Small intestine (tissue), 7 donors: ENCODE data around the gene SPATA13. TPM values are rescaled to one million over a fixed set of nuclear protein-coding genes. Genes with fewer than 3 reads are reported as not detected.
"Not testable (repeated sequence)": the region's sequence is repeated elsewhere in the genome, so short reads cannot be mapped to it uniquely, and the experiment has no call there.

Experiments used
- DNase-seq, 2 donors: peaks; one replicate each; pipeline versions ENCODE4 v3.0.0 to v3.0.0-alpha.2; 2013
- FAIRE-seq: peaks from 2 replicates; lab custom pipeline; 2012; peaks lifted over from hg19 to GRCh38; lab: Jason Lieb, UNC
- H3K27ac ChIP-seq, 3 donors: one replicate each; pipeline ENCODE4 v1.5.1; 2013; ENCODE audit warnings: low read length in 2 of 3, mild to moderate bottlenecking in 2 of 3, control low read depth in 1 of 3, inconsistent platforms in 1 of 3, low read depth in 1 of 3, moderate library complexity in 1 of 3
- H3K27me3 ChIP-seq, 3 donors: one replicate each; pipeline ENCODE4 v1.6.1; 2013; ENCODE audit warnings: low read length in 3 of 3, inconsistent platforms in 1 of 3; ENCODE audit not compliant: control insufficient read depth in 3 of 3, insufficient read depth in 3 of 3
- H3K36me3 ChIP-seq, 3 donors: one replicate each; pipeline ENCODE4 v1.6.1; 2013; ENCODE audit warnings: low read length in 3 of 3, inconsistent platforms in 1 of 3, low read depth in 1 of 3, mild to moderate bottlenecking in 1 of 3, moderate library complexity in 1 of 3; ENCODE audit not compliant: control insufficient read depth in 3 of 3, insufficient read depth in 2 of 3
- H3K4me1 ChIP-seq, 3 donors: one replicate each; pipeline ENCODE4 v1.6.1; 2013; ENCODE audit warnings: low read length in 2 of 3, inconsistent platforms in 1 of 3, low read depth in 1 of 3, mild to moderate bottlenecking in 1 of 3, moderate library complexity in 1 of 3; ENCODE audit not compliant: control insufficient read depth in 3 of 3, insufficient read depth in 2 of 3
- H3K4me3 ChIP-seq, 3 donors: one replicate each; pipeline ENCODE4 v1.5.1; 2013; ENCODE audit warnings: low read length in 3 of 3, control low read depth in 1 of 3, inconsistent platforms in 1 of 3, low read depth in 1 of 3, mild to moderate bottlenecking in 1 of 3, moderate library complexity in 1 of 3
- H3K9me3 ChIP-seq, 2 donors: one replicate each; pipeline ENCODE4 v1.6.1; 2013; ENCODE audit warnings: low read depth in 1 of 2, low read length in 1 of 2; ENCODE audit not compliant: control insufficient read depth in 2 of 2, insufficient read depth in 1 of 2
- WGBS, 3 donors: extraction: QIAGEN DNeasy Blood & Tissue Kit; methylation state at CpG; one replicate each; pipeline ENCODE4 v1.1.7; 2013; 5-methylcytosine and 5-hydroxymethylcytosine counted together
- polyA plus RNA-seq, 4 donors: library from polyadenylated mRNA; stranded (reverse) in 3 of 4; unstranded in 1 of 4; fragments of 200-250 nt in 3 of 4; fragments of 120-200 nt in 1 of 4; gene quantifications; one replicate each; pipeline versions ENCODE4 v1.2.1 to v1.2.3, GENCODE V29; 2013
- donor health status: healthy with polysubstance abuse.
- donor health status: control.
- donor health status: control.
- donor health status: Bipolar disorder and iron deficiency.
- donor health status: healthy.

SPATA13 gene
- polyA plus RNA-seq, 4 donors: 10.0 to 57.0 (median 15.0) TPM

DNA sequence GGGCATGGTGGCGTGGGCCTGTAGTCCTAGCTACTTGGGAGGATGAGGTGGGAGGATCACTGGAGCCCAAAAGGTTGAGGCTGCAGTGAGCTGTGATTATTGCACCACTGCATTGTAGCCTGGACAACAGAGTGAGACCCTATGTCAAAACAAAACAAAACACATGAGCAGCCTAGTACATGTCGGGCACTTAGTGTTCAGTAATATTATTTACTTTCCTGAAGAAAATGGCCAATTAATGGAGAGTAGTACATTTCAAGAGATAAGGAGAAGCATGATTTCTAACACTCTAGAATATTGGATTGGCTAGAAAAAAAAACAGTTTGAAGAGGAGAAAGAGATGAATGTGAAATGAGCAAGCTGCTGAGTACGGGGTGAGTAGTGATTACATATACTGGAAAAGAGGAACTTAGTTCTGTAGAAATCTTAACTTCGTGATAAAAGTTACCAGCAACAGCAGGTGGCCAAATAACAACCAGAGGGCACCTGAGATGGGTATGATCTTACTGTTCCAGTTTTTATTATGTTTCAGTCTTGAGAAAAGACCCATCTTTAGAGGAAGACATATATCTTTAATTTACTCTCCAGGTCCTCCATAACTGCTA is 36.2 kb downstream of the SPATA13 start:
- DNase-seq: no peak
- no peak for FAIRE-seq
- Histone ChIP-seq H3K27ac (no peak overlapping the region), H3K4me1 (peaks cover 0 to 4% (median 0%) of the 10 kb centered on the region in 3 donors), H3K27me3 (no peaks in the 10 kb centered on the region), H3K36me3 (no peaks in the 10 kb centered on the region), H3K9me3 (no peaks in the 10 kb centered on the region), H3K4me3 (no peak overlapping the region)
- WGBS, 3 donors: 41 to 52% (median 45%) methylated on average over 4 of the region's 4 CpGs

DNA sequence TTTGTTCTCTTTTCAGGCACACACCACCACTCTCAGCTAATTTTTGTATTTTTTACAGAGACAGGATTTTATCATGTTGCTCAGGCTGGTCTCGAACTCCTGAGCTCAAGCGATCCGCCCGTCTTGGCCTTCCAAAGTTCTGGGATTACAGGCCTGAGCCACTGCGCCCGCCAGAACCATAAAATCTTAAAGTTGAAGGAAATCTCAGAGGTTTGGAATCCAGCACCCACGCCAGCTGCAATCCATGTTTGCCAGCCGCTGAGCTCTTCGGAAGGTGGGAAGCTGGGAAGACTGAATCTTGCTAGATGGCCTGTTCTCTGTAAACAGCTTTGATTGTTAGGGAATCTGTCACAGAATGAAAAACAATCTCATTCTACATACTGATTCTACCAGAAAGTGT is 38.5 kb downstream of the SPATA13 start:
- WGBS, 3 donors: 68 to 91% (median 85%) methylated on average over 9 of the region's 9 CpGs

DNA sequence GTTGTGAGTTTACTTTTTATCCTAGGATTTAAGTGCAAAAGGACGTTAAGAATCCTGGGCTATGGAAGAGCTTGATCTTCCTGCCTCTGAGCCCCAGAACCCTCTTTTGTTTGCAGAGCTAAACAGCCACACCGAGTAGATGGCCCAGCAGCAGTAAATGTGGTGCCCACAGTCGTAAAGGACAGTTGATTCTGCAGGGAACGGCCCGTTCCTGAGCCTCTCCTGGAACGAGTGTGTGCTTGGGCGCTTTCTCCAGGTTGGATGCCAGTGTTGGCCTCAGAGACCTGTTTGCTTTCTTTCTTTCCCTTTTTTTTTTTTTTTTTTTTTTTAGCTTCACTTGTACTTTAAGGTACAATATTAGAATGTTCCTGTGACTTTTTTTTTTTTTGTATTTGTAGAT is 41.7 kb downstream of the SPATA13 start:
- Histone ChIP-seq H3K9me3 (no peaks in the 10 kb centered on the region), H3K27me3 (no peaks in the 10 kb centered on the region), H3K27ac (no peak overlapping the region), H3K4me1 (peaks cover 0 to 4% (median 2%) of the 10 kb centered on the region in 3 donors), H3K4me3 (no peak overlapping the region), H3K36me3 (peaks cover 0 to 2% (median 0%) of the 10 kb centered on the region in 3 donors)
- FAIRE-seq (no peak), DNase-seq (no peak)
- WGBS, 3 donors: 74 to 85% (median 75%) methylated on average over 7 of the region's 7 CpGs

More for the DNA sequence above, 38.5 kb downstream of the SPATA13 start:
- DNase-seq (no peak), FAIRE-seq (no peak)
- no peaks in the 10 kb centered on the region for H3K9me3 ChIP-seq
- no peak overlapping the region for H3K27ac ChIP-seq
- no peak overlapping the region for H3K4me3 ChIP-seq
- H3K27me3 ChIP-seq: no peaks in the 10 kb centered on the region
- peaks cover 0 to 2% (median 0%) of the 10 kb centered on the region in 3 donors for H3K36me3 ChIP-seq
- H3K4me1 ChIP-seq: peaks cover 0 to 6% (median 4%) of the 10 kb centered on the region in 3 donors

DNA sequence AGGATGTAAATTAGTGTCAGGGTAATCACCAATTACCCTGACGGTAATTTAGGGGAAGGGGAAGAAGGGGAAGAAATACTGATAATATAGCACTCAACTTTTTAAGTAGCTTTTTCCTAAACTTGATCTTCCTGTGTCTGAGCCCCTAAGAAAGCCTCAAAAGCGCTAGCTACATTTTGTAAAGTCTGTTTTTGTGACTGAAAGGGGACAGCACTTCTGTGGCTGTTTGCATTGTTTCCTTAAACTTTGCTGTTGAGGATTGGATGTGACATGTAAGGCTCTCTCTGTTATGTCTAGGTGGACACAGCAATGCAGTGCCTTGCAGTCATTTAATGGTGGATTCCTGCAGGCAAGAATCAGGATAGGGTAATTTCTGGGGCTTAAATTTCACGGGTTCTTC is 42.8 kb downstream of the SPATA13 start:
- Histone ChIP-seq H3K4me3 (no peak overlapping the region), H3K9me3 (no peaks in the 10 kb centered on the region), H3K27ac (no peak overlapping the region), H3K4me1 (peaks cover 0 to 4% (median 2%) of the 10 kb centered on the region in 3 donors), H3K27me3 (no peaks in the 10 kb centered on the region), H3K36me3 (peaks cover 0 to 2% (median 0%) of the 10 kb centered on the region in 3 donors)
- WGBS, 3 donors: 37 to 53% (median 48%) methylated on average over 3 of the region's 3 CpGs
- no peak for DNase-seq
- no peak for FAIRE-seq

DNA sequence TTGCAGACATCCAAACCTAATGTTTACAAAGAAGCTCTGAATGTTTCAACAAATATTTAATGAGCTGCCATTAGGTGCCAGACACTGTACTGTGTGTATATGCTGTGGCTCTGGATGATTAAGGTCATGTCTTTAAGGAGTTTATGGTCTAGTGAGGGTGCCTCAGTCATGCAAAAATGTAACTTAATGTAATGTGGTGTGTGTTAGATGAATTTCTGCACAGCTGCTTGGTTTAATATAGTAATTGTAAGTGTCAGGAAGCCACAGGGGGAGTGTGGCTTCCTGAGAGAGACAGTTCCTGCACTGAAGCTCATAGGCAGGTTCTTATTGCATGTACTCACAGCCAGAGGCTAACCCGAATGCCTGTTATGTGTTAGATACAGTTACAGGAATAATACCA is 43.3 kb downstream of the SPATA13 start:
- Histone ChIP-seq H3K9me3 (no peaks in the 10 kb centered on the region), H3K27me3 (no peaks in the 10 kb centered on the region), H3K27ac (no peak overlapping the region), H3K36me3 (peaks cover 0 to 2% (median 0%) of the 10 kb centered on the region in 3 donors), H3K4me1 (peaks cover 0 to 4% (median 2%) of the 10 kb centered on the region in 3 donors), H3K4me3 (no peak overlapping the region)
- peak in 1 of 2 donors; percentile 35 for DNase-seq
- FAIRE-seq: no peak
- WGBS, 3 donors: 36 to 85% (median 58%) methylated on average over 1 of the region's 1 CpG

DNA sequence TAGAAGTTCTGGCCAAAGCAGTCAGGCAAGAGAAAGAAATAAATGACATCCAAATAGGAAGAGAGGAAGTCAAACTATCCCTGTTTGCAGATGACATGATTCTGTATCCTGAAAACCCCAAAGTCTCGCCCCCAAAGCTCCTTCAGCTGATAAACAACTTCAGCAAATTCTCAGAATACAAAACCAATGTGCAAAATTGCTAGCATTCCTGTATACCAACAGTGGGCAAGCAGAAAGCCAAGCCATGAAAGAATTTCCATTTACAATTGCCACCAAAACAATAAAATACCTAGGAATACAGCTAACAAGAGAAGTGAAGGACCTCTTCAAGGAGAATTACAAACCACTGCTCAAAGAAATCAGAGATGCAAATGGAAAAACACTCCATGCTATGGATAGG is 44.6 kb downstream of the SPATA13 start:
- WGBS, 3 donors: 81 to 96% (median 92%) methylated on average over 1 of the region's 1 CpG
- not testable (repeated sequence) for H3K27ac ChIP-seq, H3K9me3 ChIP-seq, H3K36me3 ChIP-seq, H3K4me3 ChIP-seq, FAIRE-seq, DNase-seq, H3K4me1 ChIP-seq, H3K27me3 ChIP-seq

DNA sequence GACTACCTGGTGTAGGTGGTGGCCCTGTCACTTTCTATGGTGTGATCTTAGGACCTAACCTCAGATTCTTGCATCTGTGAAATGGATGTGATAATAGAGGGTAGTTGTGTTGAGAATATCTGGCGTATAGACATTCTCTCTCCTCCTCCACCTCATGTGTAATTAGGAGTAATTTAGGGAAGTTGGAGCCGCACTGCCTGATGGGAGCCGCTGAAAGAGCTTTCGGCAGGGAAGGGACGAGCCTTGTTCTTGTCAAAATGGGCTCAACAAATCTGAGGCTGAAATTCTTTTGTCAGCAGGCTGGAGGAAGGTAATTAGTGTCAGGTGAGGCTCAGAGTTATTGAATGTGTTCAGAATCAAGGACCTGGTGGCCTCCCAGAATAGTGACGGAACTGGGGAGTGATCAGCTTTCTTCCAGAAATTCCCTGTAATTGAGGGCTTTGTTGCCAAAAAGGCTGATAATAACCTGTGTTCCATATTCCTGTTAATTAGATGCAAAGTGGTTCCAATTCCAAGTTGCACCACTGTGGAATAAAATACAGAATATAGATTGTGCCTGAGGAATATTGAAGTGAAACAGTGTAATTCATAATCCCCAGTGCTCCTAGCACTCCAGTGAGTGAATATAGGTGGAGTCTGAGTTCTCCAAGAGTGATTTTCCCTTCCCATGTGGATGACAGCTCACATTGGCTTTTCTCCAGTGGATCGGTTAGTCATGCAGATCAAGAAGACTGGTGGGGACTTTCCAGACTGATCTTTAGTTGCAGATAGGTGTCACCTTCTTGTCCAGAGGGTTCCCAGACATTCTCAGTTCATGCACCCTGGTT is 47.5 kb downstream of the SPATA13 start:
- no peaks in the 10 kb centered on the region for H3K36me3 ChIP-seq
- H3K4me1 ChIP-seq: peaks cover 0 to 4% (median 0%) of the 10 kb centered on the region in 3 donors
- H3K9me3 ChIP-seq: no peaks in the 10 kb centered on the region
- peak overlapping the region in 1 of 3 donors; percentile 3 for H3K27ac ChIP-seq
- 50 to 53% (median 52%) methylated on average over 7 of the region's 7 CpGs for WGBS, 3 donors
- FAIRE-seq (no peak), DNase-seq (peak in 1 of 2 donors; percentile 70)
- no peak overlapping the region for H3K4me3 ChIP-seq
- H3K27me3 ChIP-seq: no peaks in the 10 kb centered on the region

DNA sequence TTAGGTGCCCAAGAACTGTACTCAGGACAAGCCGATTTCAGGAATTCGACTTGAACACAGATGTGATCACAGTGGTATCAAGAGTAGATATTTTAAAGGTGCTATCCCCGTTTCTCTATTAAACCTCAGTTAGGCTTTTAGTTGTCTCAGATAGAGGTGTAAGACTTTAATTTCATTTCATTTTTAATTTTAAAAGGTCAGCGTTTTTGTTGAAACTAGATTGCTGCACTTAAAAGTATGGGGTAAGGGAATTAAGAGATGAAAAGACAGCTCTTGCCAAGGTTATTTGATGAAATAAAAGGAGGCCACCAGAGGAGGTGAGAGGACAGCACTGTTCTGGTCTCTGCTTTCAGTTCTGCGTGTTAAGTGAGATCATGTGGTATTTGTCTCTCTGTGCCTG is 48.6 kb downstream of the SPATA13 start:
- WGBS, 3 donors: 89 to 91% (median 90%) methylated on average over 5 of the region's 5 CpGs
- FAIRE-seq (no peak), DNase-seq (no peak)
- Histone ChIP-seq H3K9me3 (no peaks in the 10 kb centered on the region), H3K36me3 (no peaks in the 10 kb centered on the region), H3K4me3 (no peak overlapping the region), H3K27me3 (no peaks in the 10 kb centered on the region), H3K4me1 (no peaks in the 10 kb centered on the region), H3K27ac (no peak overlapping the region)
